SJSA1 (cell line): Measurements from ENCODE around the gene RAB26. TPM values are rescaled to one million over a fixed set of nuclear protein-coding genes. Genes with fewer than 3 reads are reported as not detected.

Experiments
- DNase-seq, 2 experiments: peaks; one replicate each; pipeline ENCODE4 v3.0.0-alpha.2; 2015 to 2020; ENCODE audit warnings: low spot score in 2 of 2, low read depth in 1 of 2
- H3K27ac ChIP-seq: fragments of 250-450 bp; sonication (Bioruptor Pico); 2 replicates; pipeline ENCODE4 v1.5.1; 2020; ENCODE audit warnings: mild to moderate bottlenecking, moderate library complexity
- H3K27me3 ChIP-seq: fragments of 250-450 bp; sonication (Bioruptor Pico); replicated peaks from 2 replicates; pipeline ENCODE4 v1.5.1; 2020; ENCODE audit warnings: mild to moderate bottlenecking, moderate library complexity
- H3K36me3 ChIP-seq: fragments of 250-450 bp; sonication (Bioruptor Pico); 2 replicates; pipeline ENCODE4 v1.5.1; 2020; ENCODE audit warnings: mild to moderate bottlenecking
- H3K4me1 ChIP-seq: fragments of 250-450 bp; sonication (Bioruptor Pico); replicated peaks from 2 replicates; pipeline ENCODE4 v1.6.1; 2021; ENCODE audit warnings: mild to moderate bottlenecking
- H3K4me3 ChIP-seq: fragments of 250-450 bp; sonication (Bioruptor Pico); 2 replicates; pipeline ENCODE4 v1.5.1; 2020; ENCODE audit warnings: mild to moderate bottlenecking
- H3K9me3 ChIP-seq: fragments of 250-450 bp; sonication (Bioruptor Pico); replicated peaks from 2 replicates; pipeline ENCODE4 v1.5.1; 2020; ENCODE audit warnings: mild to moderate bottlenecking
- total RNA-seq: library from RNA; depleted of rRNA; stranded (reverse); fragments of >200 nt; shearing (Covaris generic); gene quantifications from 2 replicates; pipeline ENCODE4 v1.2.3, GENCODE V29; 2014

The RAB26 gene
- total RNA-seq, 1 experiment from 2014 or later: 0.16 TPM

DNA sequence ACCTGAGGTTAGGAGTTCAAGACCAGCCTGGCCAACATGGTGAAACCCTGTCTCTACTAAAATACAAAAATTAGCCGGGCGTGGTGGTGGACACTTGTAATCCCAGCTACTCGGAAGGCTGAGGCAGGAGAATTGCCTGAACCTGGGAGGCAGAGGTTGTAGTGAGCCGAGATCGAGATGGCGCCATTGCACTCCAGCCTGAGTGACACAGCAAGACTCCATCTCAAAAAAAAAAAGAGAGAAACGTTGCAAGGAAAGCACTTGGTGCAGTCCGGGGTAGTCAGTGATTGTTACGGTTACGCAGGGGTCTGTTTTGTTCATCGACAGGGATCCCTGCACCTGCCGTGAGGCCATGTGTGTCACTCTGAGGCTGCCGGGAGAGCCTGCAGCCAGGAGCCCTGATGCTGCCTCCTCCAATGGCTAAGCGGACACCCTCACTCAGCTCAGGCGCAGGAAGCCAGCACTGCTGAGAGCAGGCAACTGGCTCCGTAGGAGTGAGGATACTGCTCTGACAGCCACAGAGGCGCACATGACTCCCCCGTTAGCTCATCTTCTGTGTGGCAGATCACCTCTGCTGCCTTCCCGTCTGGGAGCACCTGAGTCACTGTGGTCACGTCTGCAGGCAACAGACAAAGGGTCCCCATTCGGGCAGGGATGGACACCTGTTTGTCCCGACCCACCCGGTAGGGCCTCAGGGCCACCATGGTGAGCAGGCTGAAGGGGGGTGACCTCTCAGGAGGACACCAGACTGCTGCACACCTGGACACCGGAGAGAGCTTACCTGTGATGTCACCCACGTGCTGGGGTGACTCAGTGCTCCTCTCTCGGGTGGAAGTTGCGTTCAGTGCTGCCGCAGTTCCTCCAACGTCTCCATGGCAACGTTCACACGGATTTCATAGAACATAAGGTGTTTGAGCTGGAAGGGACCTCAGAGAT lies 5.2 kb upstream of the RAB26 start:
- Histone ChIP-seq H3K27ac (no peak overlapping the region), H3K9me3 (no peaks in the 10 kb centered on the region), H3K27me3 (no peaks in the 10 kb centered on the region), H3K4me3 (no peak overlapping the region), H3K36me3 (peaks cover 4% of the 10 kb centered on the region; the same call in 1 of the 2 replicates), H3K4me1 (peaks cover 4% of the 10 kb centered on the region; the same call in 1 of the 2 replicates)
- no peak for DNase-seq

DNA sequence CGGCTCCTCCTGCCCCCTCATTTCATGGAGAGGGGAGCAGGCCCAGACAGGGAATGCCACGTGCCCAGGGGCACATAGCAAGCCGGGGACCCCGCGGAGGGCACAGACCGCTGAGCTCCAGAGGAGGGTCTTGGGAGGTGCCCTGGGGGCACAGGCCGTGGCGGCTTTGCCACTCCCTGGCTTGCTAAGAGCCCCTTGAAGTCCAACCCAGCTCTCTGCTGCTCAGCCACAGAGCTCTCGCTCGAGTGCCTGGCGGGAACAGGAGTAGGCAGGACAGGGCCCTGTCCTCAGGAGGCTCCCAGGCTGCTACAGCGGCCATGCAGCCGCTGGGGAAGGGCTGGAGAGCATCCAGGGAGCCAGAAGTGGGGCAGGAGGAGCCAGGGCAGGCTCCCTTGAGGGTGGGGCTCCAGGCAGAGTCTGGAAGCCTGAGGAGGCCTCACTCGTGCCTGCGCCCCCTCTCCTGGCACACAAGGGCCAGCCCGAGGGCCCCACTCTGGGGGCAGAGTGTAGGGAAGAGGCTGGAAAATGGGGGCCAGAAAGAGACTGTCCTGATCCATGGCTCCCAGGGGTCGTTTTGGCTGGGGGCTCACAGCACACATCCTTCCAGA lies 4.4 kb upstream of the RAB26 start:
- H3K27ac ChIP-seq: no peak overlapping the region

DNA sequence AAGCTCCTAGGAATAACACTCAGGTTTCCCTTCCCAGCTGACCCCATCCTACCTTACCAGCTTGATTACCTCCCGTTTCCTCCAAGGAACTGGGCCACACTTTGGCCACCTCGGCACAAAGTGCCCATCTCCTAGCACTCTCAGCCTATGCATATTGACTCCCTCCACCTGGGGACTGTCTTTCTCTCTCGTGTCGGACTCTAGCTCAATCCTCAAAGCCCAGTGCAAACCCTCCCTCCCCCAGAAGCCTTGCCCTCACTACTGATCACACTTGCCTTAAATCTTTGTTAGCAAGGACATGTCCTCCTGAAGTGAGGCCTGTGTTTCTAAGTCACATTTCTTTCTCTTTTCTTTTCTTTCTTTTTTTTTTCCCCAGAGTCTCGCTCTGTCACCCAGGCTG lies 2.6 kb upstream of the RAB26 start:
- H3K9me3 ChIP-seq: no peaks in the 10 kb centered on the region
- H3K27me3 ChIP-seq: no peaks in the 10 kb centered on the region
- no peak overlapping the region for H3K27ac ChIP-seq
- H3K4me3 ChIP-seq: no peak overlapping the region
- H3K4me1 ChIP-seq: peaks cover 13% of the 10 kb centered on the region
- no peak for DNase-seq
- H3K36me3 ChIP-seq: peaks cover 16% of the 10 kb centered on the region

More for the DNA sequence above, 4.4 kb upstream of the RAB26 start:
- DNase-seq: no peak
- Histone ChIP-seq H3K36me3 (peaks cover 4% of the 10 kb centered on the region; the same call in 1 of the 2 replicates), H3K4me3 (no peak overlapping the region), H3K9me3 (no peaks in the 10 kb centered on the region), H3K4me1 (peaks cover 8% of the 10 kb centered on the region), H3K27me3 (no peaks in the 10 kb centered on the region)

- H3K36me3 ChIP-seq: peaks cover 31% of the 10 kb centered on the region
- H3K27ac ChIP-seq: no peak overlapping the region
- H3K4me1 ChIP-seq: peaks cover 24% of the 10 kb centered on the region
- H3K27me3 ChIP-seq: no peaks in the 10 kb centered on the region
- H3K4me3 ChIP-seq: no peak overlapping the region
- no peak for DNase-seq
- H3K9me3 ChIP-seq: no peaks in the 10 kb centered on the region
Observed at GRCh38 chr16:2147378-2147777, 1.0 kb upstream of the RAB26 start.

DNA sequence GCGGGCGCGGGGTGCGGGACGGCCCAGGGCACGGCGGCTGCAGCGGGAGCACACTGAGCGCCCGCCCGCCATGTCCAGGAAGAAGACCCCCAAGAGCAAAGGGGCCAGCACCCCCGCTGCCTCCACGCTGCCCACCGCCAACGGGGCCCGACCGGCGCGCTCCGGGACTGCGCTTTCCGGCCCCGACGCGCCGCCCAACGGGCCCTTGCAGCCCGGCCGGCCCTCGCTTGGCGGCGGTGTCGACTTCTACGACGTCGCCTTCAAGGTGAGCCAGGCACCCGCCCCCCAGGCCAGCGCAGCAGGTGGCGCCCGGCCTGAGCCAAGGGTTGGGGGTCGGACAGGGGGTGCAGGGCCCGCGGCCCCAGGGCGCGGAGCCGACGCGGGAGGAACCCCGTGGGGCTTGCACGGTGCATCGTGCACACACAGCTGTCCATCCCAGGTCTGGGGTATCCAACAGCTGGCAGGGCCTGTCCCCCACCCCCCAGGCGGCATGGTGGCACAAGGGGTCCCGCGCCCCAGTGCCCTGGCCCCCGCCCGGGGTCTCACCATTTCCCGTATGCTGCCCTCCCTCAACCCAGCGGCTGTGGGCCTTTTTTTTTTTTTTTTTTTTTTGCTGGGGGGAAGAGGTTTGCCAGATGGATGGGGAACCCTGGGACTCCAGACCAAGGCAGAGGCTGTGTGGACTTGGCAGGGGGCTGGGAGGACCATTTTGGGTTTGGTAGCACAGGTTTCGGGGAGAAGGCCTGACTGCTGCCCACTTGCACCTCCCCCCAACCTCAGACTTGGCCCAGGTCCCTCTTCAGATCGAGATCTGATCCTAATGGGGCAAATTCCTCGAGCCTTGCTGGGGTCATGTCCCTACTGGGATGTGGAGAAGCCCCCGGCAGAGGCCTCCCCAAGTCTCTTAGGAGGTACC lies 547 bp downstream of the RAB26 start:
- Histone ChIP-seq H3K4me3 (peak overlapping the region; percentile 27), H3K27ac (no peak overlapping the region), H3K36me3 (peaks cover 47% of the 10 kb centered on the region), H3K27me3 (no peaks in the 10 kb centered on the region), H3K4me1 (peaks cover 38% of the 10 kb centered on the region), H3K9me3 (no peaks in the 10 kb centered on the region)
- DNase-seq: no peak

GRCh38 chr16:2149630-2150417 lies 1.4 kb downstream of the RAB26 start:
- DNase-seq: no peak
- no peaks in the 10 kb centered on the region for H3K9me3 ChIP-seq
- H3K27me3 ChIP-seq: no peaks in the 10 kb centered on the region
- peaks cover 42% of the 10 kb centered on the region for H3K4me1 ChIP-seq
- no peak overlapping the region for H3K27ac ChIP-seq
- no peak overlapping the region for H3K4me3 ChIP-seq
- peaks cover 55% of the 10 kb centered on the region for H3K36me3 ChIP-seq

GRCh38 chr16:2150418-2151187 lies 2.2 kb downstream of the RAB26 start:
- Histone ChIP-seq H3K27ac (no peak overlapping the region), H3K4me1 (peaks cover 42% of the 10 kb centered on the region), H3K9me3 (no peaks in the 10 kb centered on the region), H3K27me3 (no peaks in the 10 kb centered on the region), H3K36me3 (peaks cover 58% of the 10 kb centered on the region), H3K4me3 (no peak overlapping the region)
- no peak for DNase-seq

GRCh38 chr16:2151188-2152091 lies 3.0 kb downstream of the RAB26 start:
- no peak for DNase-seq
- Histone ChIP-seq H3K4me1 (peaks cover 42% of the 10 kb centered on the region), H3K9me3 (no peaks in the 10 kb centered on the region), H3K4me3 (no peak overlapping the region), H3K27me3 (no peaks in the 10 kb centered on the region), H3K36me3 (peaks cover 58% of the 10 kb centered on the region), H3K27ac (no peak overlapping the region)

- H3K36me3 ChIP-seq: peaks cover 60% of the 10 kb centered on the region
- H3K4me1 ChIP-seq: peaks cover 48% of the 10 kb centered on the region
- no peaks in the 10 kb centered on the region for H3K9me3 ChIP-seq
- H3K27ac ChIP-seq: no peak overlapping the region
- H3K4me3 ChIP-seq: peak overlapping the region; percentile 64
- no peaks in the 10 kb centered on the region for H3K27me3 ChIP-seq
- no peak for DNase-seq
Observed at GRCh38 chr16:2152695-2153506, 4.5 kb downstream of the RAB26 start.

GRCh38 chr16:2154533-2155090 lies 6.2 kb downstream of the RAB26 start:
- DNase-seq: peak in 1 of 2 experiments; percentile 27

More at GRCh38 chr16:2154533-2155090, 6.2 kb downstream of the RAB26 start:
- Histone ChIP-seq H3K9me3 (no peaks in the 10 kb centered on the region), H3K27ac (peak overlapping the region; percentile 43), H3K27me3 (no peaks in the 10 kb centered on the region), H3K36me3 (peaks cover 59% of the 10 kb centered on the region), H3K4me1 (peaks cover 41% of the 10 kb centered on the region), H3K4me3 (peak overlapping the region; percentile 64)
